ENCODE data around the gene ACP2. TPM values are rescaled to one million over a fixed set of nuclear protein-coding genes. Genes with fewer than 3 reads are reported as not detected.

ACP2 gene
- total RNA-seq, 1 donor from 2014 or later: 11.5 TPM

DNA sequence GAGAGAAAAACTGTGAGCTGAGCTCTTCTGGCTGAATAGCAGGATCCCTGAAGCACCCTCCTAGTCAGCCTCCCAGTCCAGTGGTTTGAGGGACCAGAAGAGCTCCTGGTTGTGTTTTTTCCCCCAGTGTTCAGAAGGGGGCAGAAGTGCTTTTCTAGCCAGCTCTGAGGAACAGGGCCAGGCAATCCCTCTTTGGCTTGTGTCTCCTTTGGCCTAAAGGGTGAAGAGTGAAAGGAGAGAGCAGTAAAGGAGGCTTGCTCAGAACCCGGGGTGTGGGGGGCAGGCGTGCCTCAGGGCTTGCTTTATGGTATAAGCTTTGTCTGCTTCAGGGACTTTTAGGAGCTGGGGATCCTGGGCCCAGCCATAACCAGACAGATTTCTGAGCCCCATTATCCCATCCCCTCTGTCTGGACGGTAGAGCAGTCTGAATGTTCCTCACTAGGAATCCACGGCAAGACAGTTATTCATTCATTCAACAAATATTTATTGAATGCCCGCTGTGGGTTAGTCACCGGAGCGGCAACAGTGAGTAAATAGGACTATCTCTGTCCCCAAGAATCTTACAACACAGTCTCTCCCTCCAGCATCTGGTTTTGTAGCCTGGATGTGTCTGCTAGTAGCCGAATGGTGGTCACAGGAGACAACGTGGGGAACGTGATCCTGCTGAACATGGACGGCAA, 14.5 kb downstream of the ACP2 start:
- H3K27me3 ChIP-seq (ENCODE audit: control insufficient read depth in 3 of 3, insufficient read depth in 3 of 3, low read length in 3 of 3): no peaks in the 10 kb centered on the region
- H3K27ac ChIP-seq (ENCODE audit: low read depth, low read length): no peak overlapping the region
- H3K9me3 ChIP-seq (ENCODE audit: control insufficient read depth in 3 of 3, low read length in 3 of 3): no peaks in the 10 kb centered on the region
- H3K9ac ChIP-seq (ENCODE audit: low read depth in 1 of 3, low read length in 3 of 3): peak overlapping the region; percentile 23 to 28 (median 27)
- H3K4me3 ChIP-seq (ENCODE audit: low read length in 3 of 3): no peak overlapping the region
- peaks cover 10 to 27% (median 12%) of the 10 kb centered on the region in 3 donors for H3K36me3 ChIP-seq (ENCODE audit: control insufficient read depth in 3 of 3, insufficient read depth in 3 of 3, low read length in 3 of 3)
- peaks cover 10 to 17% (median 12%) of the 10 kb centered on the region in 3 donors for H3K4me1 ChIP-seq (ENCODE audit: control insufficient read depth in 3 of 3, insufficient read depth in 3 of 3, low read length in 3 of 3)

DNA sequence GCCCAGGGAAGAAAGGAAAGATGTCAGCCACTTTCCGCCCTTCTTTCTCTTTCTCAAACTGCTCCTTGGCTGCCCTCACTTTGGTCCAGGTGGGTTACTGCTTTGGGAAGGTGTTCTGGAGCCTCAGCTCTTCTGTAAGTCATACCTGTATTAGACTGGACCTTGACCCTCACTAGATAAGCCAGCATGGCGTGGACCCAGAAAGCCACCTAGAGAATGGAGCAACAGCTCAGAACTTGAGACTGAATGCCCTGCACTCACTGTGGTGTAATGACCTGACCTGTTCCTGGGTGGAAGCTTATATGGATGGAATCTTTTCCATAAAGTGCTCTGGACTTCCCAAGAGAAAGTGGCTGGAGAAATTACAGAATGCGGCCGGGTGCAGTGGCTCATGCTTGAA, 15.6 kb downstream of the ACP2 start:
- no peak overlapping the region for H3K4me3 ChIP-seq (ENCODE audit: low read length in 3 of 3)
- peaks cover 6 to 19% (median 6%) of the 10 kb centered on the region in 3 donors for H3K36me3 ChIP-seq (ENCODE audit: control insufficient read depth in 3 of 3, insufficient read depth in 3 of 3, low read length in 3 of 3)
- H3K9ac ChIP-seq (ENCODE audit: low read depth in 1 of 3, low read length in 3 of 3): no peak overlapping the region
- no peak overlapping the region for H3K27ac ChIP-seq (ENCODE audit: low read depth, low read length)
- peaks cover 9 to 16% (median 12%) of the 10 kb centered on the region in 3 donors for H3K4me1 ChIP-seq (ENCODE audit: control insufficient read depth in 3 of 3, insufficient read depth in 3 of 3, low read length in 3 of 3)
- H3K27me3 ChIP-seq (ENCODE audit: control insufficient read depth in 3 of 3, insufficient read depth in 3 of 3, low read length in 3 of 3): no peaks in the 10 kb centered on the region
- H3K9me3 ChIP-seq (ENCODE audit: control insufficient read depth in 3 of 3, low read length in 3 of 3): no peaks in the 10 kb centered on the region

DNA sequence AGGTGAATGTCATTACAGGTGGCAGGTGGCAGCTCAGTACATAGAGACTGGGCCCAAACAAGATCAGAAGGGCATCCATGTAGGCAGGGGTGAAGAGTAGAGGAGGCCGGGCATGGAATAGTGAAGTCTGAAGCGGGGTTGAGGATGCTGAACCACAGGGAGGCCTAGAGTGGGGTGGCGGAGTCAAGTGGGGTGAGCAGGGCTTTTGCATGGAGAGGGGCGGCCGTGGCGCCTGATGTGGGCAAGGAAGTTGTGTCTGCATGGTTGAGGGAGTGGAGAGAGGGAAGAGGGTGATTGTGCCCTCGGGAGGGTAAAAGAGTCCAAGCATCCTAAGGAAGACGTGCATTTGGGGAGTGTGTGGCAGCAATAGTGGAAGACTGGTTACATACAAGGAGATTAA, 19.5 kb downstream of the ACP2 start:
- H3K4me3 ChIP-seq (ENCODE audit: low read length in 3 of 3): no peak overlapping the region
- no peak overlapping the region for H3K9ac ChIP-seq (ENCODE audit: low read depth in 1 of 3, low read length in 3 of 3)
- peaks cover 3 to 8% (median 3%) of the 10 kb centered on the region in 3 donors for H3K36me3 ChIP-seq (ENCODE audit: control insufficient read depth in 3 of 3, insufficient read depth in 3 of 3, low read length in 3 of 3)
- H3K4me1 ChIP-seq (ENCODE audit: control insufficient read depth in 3 of 3, insufficient read depth in 3 of 3, low read length in 3 of 3): peaks cover 2 to 3% (median 2%) of the 10 kb centered on the region in 3 donors
- no peak overlapping the region for H3K27ac ChIP-seq (ENCODE audit: low read depth, low read length)
- H3K27me3 ChIP-seq (ENCODE audit: control insufficient read depth in 3 of 3, insufficient read depth in 3 of 3, low read length in 3 of 3): no peaks in the 10 kb centered on the region
- no peaks in the 10 kb centered on the region for H3K9me3 ChIP-seq (ENCODE audit: control insufficient read depth in 3 of 3, low read length in 3 of 3)

DNA sequence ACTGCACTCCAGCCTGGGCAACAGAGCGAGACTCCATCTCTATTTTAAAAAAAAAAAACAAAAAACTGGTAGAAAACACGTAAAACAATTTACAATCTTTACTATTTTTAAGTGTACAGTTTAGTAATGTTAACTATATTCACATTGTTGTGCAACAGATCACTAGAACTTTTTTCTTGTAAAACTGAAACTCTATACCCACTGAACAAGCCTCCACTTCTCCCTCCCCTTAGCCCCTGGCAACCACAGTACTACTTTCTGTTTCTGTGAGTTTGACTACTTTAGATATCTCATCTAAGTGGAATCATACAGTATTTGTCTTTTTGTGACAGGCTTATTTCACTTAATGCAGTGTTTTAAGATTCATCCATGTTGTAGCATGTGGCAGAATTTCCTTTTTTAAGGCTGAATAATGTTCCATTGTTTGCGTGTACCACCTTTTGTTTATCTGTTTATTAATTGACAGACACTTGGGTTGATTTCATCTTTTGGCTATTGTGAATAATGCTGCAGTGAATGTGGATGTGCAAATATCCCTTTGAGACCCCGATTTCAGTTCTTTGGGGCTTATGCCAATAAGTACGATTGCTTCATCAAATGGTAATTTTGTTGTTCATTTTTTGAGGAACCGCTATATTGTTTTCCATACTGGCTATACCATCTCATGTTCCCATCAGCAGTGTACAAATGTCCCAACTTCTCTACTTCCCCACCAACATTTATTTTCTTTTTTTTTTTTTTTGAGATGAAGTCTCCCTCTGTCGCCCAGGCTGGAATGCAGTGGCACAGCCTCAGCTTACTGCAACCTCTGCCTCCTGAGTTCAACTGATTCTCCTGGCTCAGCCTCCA, 22.8 kb downstream of the ACP2 start:
- Histone ChIP-seq H3K9me3 (ENCODE audit: control insufficient read depth in 3 of 3, low read length in 3 of 3) (no peaks in the 10 kb centered on the region), H3K9ac (ENCODE audit: low read depth in 1 of 3, low read length in 3 of 3) (no peak overlapping the region), H3K36me3 (ENCODE audit: control insufficient read depth in 3 of 3, insufficient read depth in 3 of 3, low read length in 3 of 3) (peaks cover 5 to 11% (median 8%) of the 10 kb centered on the region in 3 donors), H3K4me3 (ENCODE audit: low read length in 3 of 3) (no peak overlapping the region), H3K27me3 (ENCODE audit: control insufficient read depth in 3 of 3, insufficient read depth in 3 of 3, low read length in 3 of 3) (no peaks in the 10 kb centered on the region), H3K27ac (ENCODE audit: low read depth, low read length) (no peak overlapping the region), H3K4me1 (ENCODE audit: control insufficient read depth in 3 of 3, insufficient read depth in 3 of 3, low read length in 3 of 3) (no peaks in the 10 kb centered on the region)

DNA sequence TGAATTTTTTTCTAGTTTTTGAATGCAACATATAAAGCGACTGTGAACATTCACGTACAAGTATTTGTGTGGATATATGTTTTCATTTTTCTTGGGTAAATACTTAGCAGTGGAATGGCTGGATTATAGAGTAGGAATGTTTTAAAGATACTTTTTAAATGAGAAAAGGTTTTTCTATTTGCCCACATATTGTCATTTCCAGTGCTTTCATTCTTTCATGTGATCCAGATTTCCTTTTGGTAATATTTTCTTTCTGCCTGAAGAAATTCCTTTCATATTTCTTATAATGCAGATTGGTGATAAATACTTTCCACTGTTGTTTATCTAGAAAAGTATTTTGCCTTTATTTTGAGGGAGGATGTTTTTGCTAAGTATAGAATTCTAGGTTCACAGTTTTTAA, 25.9 kb downstream of the ACP2 start:
- Histone ChIP-seq H3K36me3 (ENCODE audit: control insufficient read depth in 3 of 3, insufficient read depth in 3 of 3, low read length in 3 of 3) (peaks cover 8 to 20% (median 15%) of the 10 kb centered on the region in 3 donors), H3K4me1 (ENCODE audit: control insufficient read depth in 3 of 3, insufficient read depth in 3 of 3, low read length in 3 of 3) (peaks cover 0 to 3% (median 0%) of the 10 kb centered on the region in 3 donors), H3K9ac (ENCODE audit: low read depth in 1 of 3, low read length in 3 of 3) (no peak overlapping the region), H3K9me3 (ENCODE audit: control insufficient read depth in 3 of 3, low read length in 3 of 3) (no peaks in the 10 kb centered on the region), H3K27me3 (ENCODE audit: control insufficient read depth in 3 of 3, insufficient read depth in 3 of 3, low read length in 3 of 3) (no peaks in the 10 kb centered on the region), H3K27ac (ENCODE audit: low read depth, low read length) (no peak overlapping the region), H3K4me3 (ENCODE audit: low read length in 3 of 3) (no peak overlapping the region)

DNA sequence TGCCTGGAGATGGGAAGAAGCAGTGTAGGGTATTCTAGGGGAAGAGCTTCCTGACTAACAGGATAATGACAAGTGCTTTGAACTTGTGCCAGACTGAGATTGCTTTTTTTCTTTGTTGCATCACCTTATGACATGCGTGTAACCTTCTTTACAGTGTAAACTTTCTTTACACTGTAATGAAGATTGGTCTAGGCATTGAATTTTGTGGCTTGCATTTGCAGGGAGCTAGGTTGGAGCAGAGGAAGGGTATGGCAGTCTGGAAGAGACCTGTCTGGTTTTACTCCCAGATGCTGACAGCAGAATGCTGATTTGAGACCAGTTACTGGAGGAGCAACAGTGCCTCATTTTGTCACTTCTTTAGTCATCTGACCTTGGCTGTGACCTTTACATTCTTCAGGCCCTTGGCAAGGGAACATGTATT, 28.2 kb downstream of the ACP2 start:
- Histone ChIP-seq H3K36me3 (ENCODE audit: control insufficient read depth in 3 of 3, insufficient read depth in 3 of 3, low read length in 3 of 3) (peaks cover 8 to 20% (median 9%) of the 10 kb centered on the region in 3 donors), H3K4me1 (ENCODE audit: control insufficient read depth in 3 of 3, insufficient read depth in 3 of 3, low read length in 3 of 3) (peaks cover 13 to 20% (median 16%) of the 10 kb centered on the region in 3 donors), H3K4me3 (ENCODE audit: low read length in 3 of 3) (no peak overlapping the region), H3K9ac (ENCODE audit: low read depth in 1 of 3, low read length in 3 of 3) (no peak overlapping the region), H3K27me3 (ENCODE audit: control insufficient read depth in 3 of 3, insufficient read depth in 3 of 3, low read length in 3 of 3) (no peaks in the 10 kb centered on the region), H3K27ac (ENCODE audit: low read depth, low read length) (no peak overlapping the region), H3K9me3 (ENCODE audit: control insufficient read depth in 3 of 3, low read length in 3 of 3) (no peaks in the 10 kb centered on the region)

DNA sequence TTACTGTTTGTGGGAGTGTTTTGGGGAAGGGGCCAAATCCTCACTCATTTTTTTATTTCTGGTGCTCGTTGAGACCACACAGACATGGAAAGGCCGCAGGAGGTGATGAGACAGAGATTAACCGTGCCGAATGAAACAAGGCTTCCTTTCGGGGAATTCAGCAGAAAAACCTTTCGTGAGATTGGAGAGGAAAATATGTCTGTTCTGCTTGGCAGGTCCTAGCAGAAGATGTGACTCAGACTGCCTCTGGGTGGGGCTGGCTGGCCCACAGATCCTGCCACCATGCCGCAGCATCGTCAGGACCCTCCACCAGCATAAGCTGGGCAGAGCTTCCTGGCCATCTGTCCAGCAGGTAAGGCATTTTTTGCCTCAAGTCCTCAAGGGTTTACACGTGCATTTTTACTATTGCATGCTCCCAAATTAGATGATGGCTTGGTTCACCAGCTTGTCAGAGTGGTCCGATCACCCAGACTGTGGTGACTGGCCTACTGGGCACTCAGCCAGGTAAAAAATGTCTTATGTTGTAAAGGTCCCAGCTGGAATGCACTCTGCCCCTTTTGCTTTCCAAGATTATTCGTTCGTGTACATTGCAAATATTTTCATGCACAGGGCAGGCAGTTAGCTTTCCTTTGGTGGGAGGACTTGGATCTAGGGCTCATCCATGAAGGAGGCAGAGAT, 32.4 kb downstream of the ACP2 start:
- Histone ChIP-seq H3K9me3 (ENCODE audit: control insufficient read depth in 3 of 3, low read length in 3 of 3) (no peaks in the 10 kb centered on the region), H3K4me3 (ENCODE audit: low read length in 3 of 3) (peak overlapping the region; percentile 86 to 89 (median 87)), H3K4me1 (ENCODE audit: control insufficient read depth in 3 of 3, insufficient read depth in 3 of 3, low read length in 3 of 3) (peaks cover 25 to 34% (median 27%) of the 10 kb centered on the region in 3 donors), H3K27ac (ENCODE audit: low read depth, low read length) (peak overlapping the region; percentile 97), H3K9ac (ENCODE audit: low read depth in 1 of 3, low read length in 3 of 3) (peak overlapping the region; percentile 89 to 92 (median 91)), H3K27me3 (ENCODE audit: control insufficient read depth in 3 of 3, insufficient read depth in 3 of 3, low read length in 3 of 3) (no peaks in the 10 kb centered on the region), H3K36me3 (ENCODE audit: control insufficient read depth in 3 of 3, insufficient read depth in 3 of 3, low read length in 3 of 3) (peaks cover 3 to 12% (median 7%) of the 10 kb centered on the region in 3 donors)

DNA sequence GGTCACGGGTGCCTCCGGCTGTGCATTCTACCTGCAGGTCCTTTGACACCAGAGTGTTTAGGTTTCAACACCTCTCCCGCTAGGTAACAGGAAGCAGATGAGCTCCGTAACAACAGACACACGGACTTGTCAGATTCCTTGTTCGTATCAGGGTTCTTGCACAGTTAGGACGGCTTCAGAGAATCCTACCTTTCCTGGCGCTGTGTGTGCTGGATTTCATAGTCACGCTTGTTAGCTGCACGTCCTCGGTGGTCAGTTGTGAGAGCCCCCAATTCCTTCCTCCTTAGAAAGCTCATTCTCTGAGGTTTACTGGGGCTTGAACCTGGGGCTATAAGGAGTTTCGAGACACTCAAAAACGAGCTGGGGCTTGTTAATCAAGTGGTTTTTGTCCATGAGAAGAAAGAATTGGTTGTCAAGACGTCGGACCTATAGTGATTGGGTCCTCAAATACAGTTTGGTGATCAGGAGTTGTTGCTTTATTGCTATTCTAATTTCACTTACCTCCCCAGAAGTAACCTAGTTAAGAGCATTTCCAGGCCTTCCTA, 33.2 kb downstream of the ACP2 start:
- Histone ChIP-seq H3K9me3 (ENCODE audit: control insufficient read depth in 3 of 3, low read length in 3 of 3) (no peaks in the 10 kb centered on the region), H3K27ac (ENCODE audit: low read depth, low read length) (peak overlapping the region; percentile 97), H3K4me1 (ENCODE audit: control insufficient read depth in 3 of 3, insufficient read depth in 3 of 3, low read length in 3 of 3) (peaks cover 25 to 34% (median 27%) of the 10 kb centered on the region in 3 donors), H3K27me3 (ENCODE audit: control insufficient read depth in 3 of 3, insufficient read depth in 3 of 3, low read length in 3 of 3) (no peaks in the 10 kb centered on the region), H3K4me3 (ENCODE audit: low read length in 3 of 3) (peak overlapping the region; percentile 86 to 89 (median 87)), H3K9ac (ENCODE audit: low read depth in 1 of 3, low read length in 3 of 3) (peak overlapping the region; percentile 89 to 92 (median 91)), H3K36me3 (ENCODE audit: control insufficient read depth in 3 of 3, insufficient read depth in 3 of 3, low read length in 3 of 3) (peaks cover 3 to 12% (median 7%) of the 10 kb centered on the region in 3 donors)

DNA sequence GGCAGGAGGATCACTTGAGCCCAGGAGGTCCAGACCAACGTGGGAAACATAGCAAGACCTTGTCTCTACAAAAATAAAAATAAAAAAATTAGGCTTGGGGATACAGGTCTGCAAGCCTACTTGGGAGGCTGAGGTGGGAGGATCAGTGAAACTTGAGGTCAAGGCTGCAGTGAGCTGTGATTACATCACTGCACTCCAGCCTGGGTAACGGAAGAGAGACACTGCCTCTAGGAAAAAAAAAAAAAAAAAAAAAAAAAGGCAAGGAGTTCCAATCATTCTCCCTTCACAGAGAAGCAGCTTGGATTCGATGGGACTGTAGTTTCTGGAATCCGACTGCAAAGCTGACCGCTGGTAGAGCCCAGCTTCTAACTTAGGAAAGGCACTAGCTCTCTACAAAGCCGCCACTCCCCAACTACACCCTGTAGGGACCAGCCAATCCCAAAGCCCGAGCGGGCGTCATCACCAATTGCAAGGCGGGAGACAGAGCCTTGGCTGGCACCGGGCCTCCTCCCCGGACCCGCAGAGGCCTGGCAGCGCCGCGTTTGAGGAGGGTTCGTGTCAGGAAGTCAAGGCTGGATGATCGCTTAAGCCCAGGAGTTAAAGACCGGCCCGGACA, 34.6 kb downstream of the ACP2 start:
- H3K4me1 ChIP-seq (ENCODE audit: control insufficient read depth in 3 of 3, insufficient read depth in 3 of 3, low read length in 3 of 3): peaks cover 25 to 34% (median 27%) of the 10 kb centered on the region in 3 donors
- H3K9me3 ChIP-seq (ENCODE audit: control insufficient read depth in 3 of 3, low read length in 3 of 3): no peaks in the 10 kb centered on the region
- H3K27ac ChIP-seq (ENCODE audit: low read depth, low read length): peak overlapping the region; percentile 97
- H3K27me3 ChIP-seq (ENCODE audit: control insufficient read depth in 3 of 3, insufficient read depth in 3 of 3, low read length in 3 of 3): no peaks in the 10 kb centered on the region
- peak overlapping the region; percentile 78 to 89 (median 78) for H3K4me3 ChIP-seq (ENCODE audit: low read length in 3 of 3)
- H3K9ac ChIP-seq (ENCODE audit: low read depth in 1 of 3, low read length in 3 of 3): peak overlapping the region; percentile 85 to 92 (median 91)
- peaks cover 0 to 8% (median 5%) of the 10 kb centered on the region in 3 donors for H3K36me3 ChIP-seq (ENCODE audit: control insufficient read depth in 3 of 3, insufficient read depth in 3 of 3, low read length in 3 of 3)
